Activated CD4-positive, alpha-beta memory T cell treated with anti-CD3 and anti-CD28 coated beads for 36 hours (primary cell): Measurements from ENCODE around the gene SSBP1. TPM values are rescaled to one million over a fixed set of nuclear protein-coding genes. Genes with fewer than 3 reads are reported as not detected.

Experiments used
- CTCF ChIA-PET: fragments of 350-600 bp; sonication (Branson Sonifier 250); formaldehyde crosslinking; loops from one replicate; lab custom pipeline; 2021; ENCODE audit warnings: antibody characterized with exemption, inconsistent platforms; lab: Charles Lee
- POLR2A ChIA-PET: fragments of 350-600 bp; sonication (Branson Sonifier 250); formaldehyde crosslinking; loops from one replicate; lab custom pipeline; 2021; ENCODE audit warnings: antibody characterized with exemption; lab: Charles Lee
- DNase-seq: peaks from one replicate; pipeline ENCODE4 v3.0.0-alpha.2; 2020
- H3K27ac Mint-ChIP-seq: one replicate; pipeline ENCODE4 v1.8.0; 2021; ENCODE audit warnings: mixed read lengths
- H3K27me3 Mint-ChIP-seq: one replicate; pipeline ENCODE4 v1.8.0; 2021; ENCODE audit warnings: mixed read lengths
- H3K36me3 Mint-ChIP-seq: one replicate; pipeline ENCODE4 v1.8.0; 2021; ENCODE audit warnings: mixed read lengths
- H3K4me1 Mint-ChIP-seq: one replicate; pipeline ENCODE4 v1.8.0; 2021; ENCODE audit warnings: low read depth, mixed read lengths
- H3K4me3 Mint-ChIP-seq: one replicate; pipeline ENCODE4 v1.8.0; 2021; ENCODE audit warnings: mild to moderate bottlenecking, mixed read lengths
- H3K9me3 Mint-ChIP-seq: one replicate; pipeline ENCODE4 v1.8.0; 2021; ENCODE audit warnings: mixed read lengths
- intact Hi-C: fragments of 100-400 bp; cut with micrococcal nuclease; formaldehyde crosslinking; loops from one replicate; pipeline ENCODE4 v1.15.1; 2023
- total RNA-seq, 2 experiments: library from RNA; stranded (reverse); gene quantifications; one replicate each; pipeline ENCODE4 v1.2.3, GENCODE V29; 2021

The SSBP1 gene
- total RNA-seq, 2 experiments from 2014 or later: 207 to 234 TPM

GRCh38 chr7:141700848-141701371 lies 37.2 kb upstream of the SSBP1 start:
- ChIA-PET CTCF (interaction anchor here (0.6 to 3.9 kb wide), 4 partner anchors 38 to 686 kb away, joined by 3 to 36 read pairs (median 4); partner anchors contain the start of genes MRPS33 and SSBP1), POLR2A (interaction anchor here (1.2 to 2.9 kb wide), 2 partner anchors 10 to 37 kb away, joined by 3 to 20 read pairs; partner anchors contain the start of gene SSBP1)
- Mint-ChIP-seq H3K4me1 (peaks cover 49% of the 10 kb centered on the region), H3K27ac (peak overlapping the region; percentile 5), H3K4me3 (peak overlapping the region; percentile 79), H3K27me3 (peaks cover 2% of the 10 kb centered on the region), H3K36me3 (peaks cover 3% of the 10 kb centered on the region), H3K9me3 (no peaks in the 10 kb centered on the region)
- peak; percentile 31 for DNase-seq
- intact Hi-C loops: loop anchor here (1.0 kb wide), 2 partner anchors 37 to 47 kb away; partner anchors contain the start of gene SSBP1

DNA sequence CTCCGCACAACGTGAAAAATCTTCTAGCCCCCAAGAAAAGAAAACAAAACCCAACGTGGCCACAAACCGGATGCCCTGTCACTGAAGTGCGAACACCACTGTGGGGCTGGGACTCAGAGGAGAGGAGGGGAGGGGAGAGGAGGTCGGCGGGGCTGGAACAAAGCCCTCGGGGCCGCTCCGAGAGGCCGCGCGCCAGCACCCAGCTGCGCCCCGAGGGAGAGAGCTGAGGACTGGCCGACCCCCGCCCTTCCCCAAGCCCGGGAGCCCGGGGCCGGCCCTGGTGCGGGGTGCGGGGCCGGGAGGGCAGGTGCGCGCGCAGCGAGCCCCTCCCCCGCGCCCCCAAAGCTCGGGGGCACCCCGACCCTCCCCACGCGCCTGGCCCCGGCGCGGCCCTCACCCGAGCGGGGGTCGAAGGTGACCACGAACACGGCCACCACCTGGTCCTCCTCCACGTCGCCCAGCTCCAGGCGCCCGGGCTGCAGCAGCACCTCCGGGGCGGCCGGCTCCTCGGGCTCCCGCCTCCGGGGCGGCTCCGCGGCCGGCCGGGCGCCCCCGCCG lies 36.6 kb upstream of the SSBP1 start:
- intact Hi-C loops: loop anchor here (1.0 kb wide), 3 partner anchors 22 to 47 kb away; partner anchors contain the start of gene SSBP1
- Mint-ChIP-seq H3K27me3 (peaks cover 2% of the 10 kb centered on the region), H3K4me1 (peaks cover 47% of the 10 kb centered on the region), H3K36me3 (peaks cover 3% of the 10 kb centered on the region), H3K9me3 (no peaks in the 10 kb centered on the region), H3K27ac (no peak overlapping the region), H3K4me3 (peak overlapping the region; percentile 79)
- ChIA-PET POLR2A (interaction anchor here (1.2 to 2.9 kb wide), 2 partner anchors 11 to 37 kb away, joined by 3 to 20 read pairs; partner anchors contain the start of gene SSBP1), CTCF (interaction anchor here (0.6 to 3.9 kb wide), 5 partner anchors 37 to 687 kb away, joined by 3 to 36 read pairs (median 4); partner anchors contain the start of genes MRPS33 and SSBP1)
- DNase-seq: peak; percentile 79

- Mint-ChIP-seq H3K27ac (no peak within 1 kb of the TSS), H3K36me3 (peaks cover 3% of the 10 kb centered on the region), H3K4me3 (peak within 1 kb of the TSS; percentile 79), H3K27me3 (peaks cover 2% of the 10 kb centered on the region), H3K9me3 (no peaks in the 10 kb centered on the region), H3K4me1 (peaks cover 41% of the 10 kb centered on the region)
- intact Hi-C loops: loop anchor here (1.0 kb wide), 1 partner anchor 23 kb away; no protein-coding TSS in a partner anchor
- POLR2A ChIA-PET: interaction anchor here (1.2 to 2.9 kb wide), 2 partner anchors 12 to 36 kb away, joined by 3 to 20 read pairs; partner anchors contain the start of gene SSBP1
- CTCF ChIA-PET: interaction anchor here (2.5 to 3.9 kb wide), 2 partner anchors 36 to 48 kb away, joined by 14 to 36 read pairs; partner anchors contain the start of gene SSBP1
- DNase-seq: peak; percentile 63
Observed at GRCh38 chr7:141702047-141702567, 36.1 kb upstream of the SSBP1 start, which contains the start of gene DENND11. Gene DENND11 (minus strand): TSS chr7:141702166. CDS start chr7:141702153, 13 bp downstream.

DNA sequence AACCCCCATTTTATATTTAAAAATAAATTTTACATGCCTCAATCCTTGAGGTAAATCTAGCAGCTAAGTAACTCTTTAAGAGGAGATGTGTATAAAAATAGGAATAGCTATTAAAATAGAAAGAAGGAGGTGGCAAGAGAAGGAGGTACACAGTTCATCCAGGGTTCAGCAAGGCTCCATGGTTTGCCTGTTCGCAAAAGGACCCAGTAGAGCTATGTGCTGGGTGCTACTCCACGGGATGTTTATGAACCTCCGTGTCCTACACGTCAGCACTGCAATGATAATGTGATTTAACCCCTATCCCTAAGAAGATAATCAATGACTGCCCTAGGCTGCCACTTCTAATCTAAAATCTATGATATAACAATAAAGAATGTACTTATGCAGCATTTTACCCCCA lies 35.3 kb upstream of the SSBP1 start:
- H3K36me3 Mint-ChIP-seq: peaks cover 3% of the 10 kb centered on the region
- POLR2A ChIA-PET: interaction anchor here (0.7 to 2.9 kb wide), 2 partner anchors 35 to 47 kb away, joined by 3 to 20 read pairs; partner anchors contain the start of gene SSBP1
- no peak overlapping the region for H3K27ac Mint-ChIP-seq
- H3K9me3 Mint-ChIP-seq: no peaks in the 10 kb centered on the region
- intact Hi-C loops: loop anchor here (1.0 kb wide), 1 partner anchor 24 kb away; no protein-coding TSS in a partner anchor
- CTCF ChIA-PET: interaction anchor here (0.6 to 3.9 kb wide), 3 partner anchors 36 to 528 kb away, joined by 3 to 36 read pairs (median 14); partner anchors contain the start of gene SSBP1
- no peak for DNase-seq
- H3K4me1 Mint-ChIP-seq: peaks cover 33% of the 10 kb centered on the region
- H3K27me3 Mint-ChIP-seq: peaks cover 2% of the 10 kb centered on the region
- H3K4me3 Mint-ChIP-seq: peak overlapping the region; percentile 71

DNA sequence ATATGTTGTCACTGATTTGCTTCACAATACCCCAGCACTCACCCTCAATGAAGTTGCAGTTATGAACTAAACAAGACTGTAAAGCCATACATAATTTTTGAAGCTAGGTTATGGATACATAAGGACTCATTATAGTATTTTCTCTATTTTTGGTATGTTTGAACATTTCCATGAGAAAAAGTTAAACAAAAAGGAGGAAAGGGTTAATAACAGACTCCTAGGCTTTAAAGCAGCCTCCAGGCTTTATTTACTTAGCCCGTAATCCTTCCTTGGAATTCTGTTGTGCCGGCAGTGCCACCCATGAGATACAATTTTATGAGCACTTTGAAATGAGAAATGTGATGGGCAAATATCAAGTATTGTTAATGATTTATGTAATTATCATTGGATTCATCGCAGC lies 34.0 kb upstream of the SSBP1 start:
- H3K4me1 Mint-ChIP-seq: peaks cover 21% of the 10 kb centered on the region
- CTCF ChIA-PET: interaction anchor here (1.3 to 2.5 kb wide), 2 partner anchors 34 to 50 kb away, joined by 4 to 14 read pairs; partner anchors contain the start of gene SSBP1
- H3K27ac Mint-ChIP-seq: no peak overlapping the region
- no peak overlapping the region for H3K4me3 Mint-ChIP-seq
- H3K9me3 Mint-ChIP-seq: no peaks in the 10 kb centered on the region
- POLR2A ChIA-PET: no interaction called here
- peaks cover 2% of the 10 kb centered on the region for H3K27me3 Mint-ChIP-seq
- intact Hi-C loops: no loop called here
- H3K36me3 Mint-ChIP-seq: peaks cover 3% of the 10 kb centered on the region
- no peak for DNase-seq

DNA sequence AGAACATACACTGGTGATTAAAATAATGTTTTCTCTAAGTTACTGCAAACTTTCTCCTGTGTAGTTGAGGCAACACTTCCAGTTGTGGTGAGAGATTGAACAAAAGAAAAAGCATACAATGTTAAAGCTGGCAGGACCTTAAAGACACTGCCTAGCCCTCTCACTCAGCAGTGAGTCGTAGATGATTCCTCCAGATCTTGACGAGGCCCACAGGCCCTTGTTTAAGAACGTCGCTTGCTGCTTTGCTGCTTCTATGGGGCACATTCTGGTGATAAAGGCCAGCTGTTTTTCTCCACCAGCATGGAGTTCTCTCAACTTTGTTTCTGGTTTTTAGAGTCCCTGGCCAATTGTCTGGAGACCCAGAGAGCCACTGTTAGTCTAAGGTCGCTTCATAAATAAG lies 33.4 kb upstream of the SSBP1 start:
- POLR2A ChIA-PET: no interaction called here
- intact Hi-C loops: no loop called here

DNA sequence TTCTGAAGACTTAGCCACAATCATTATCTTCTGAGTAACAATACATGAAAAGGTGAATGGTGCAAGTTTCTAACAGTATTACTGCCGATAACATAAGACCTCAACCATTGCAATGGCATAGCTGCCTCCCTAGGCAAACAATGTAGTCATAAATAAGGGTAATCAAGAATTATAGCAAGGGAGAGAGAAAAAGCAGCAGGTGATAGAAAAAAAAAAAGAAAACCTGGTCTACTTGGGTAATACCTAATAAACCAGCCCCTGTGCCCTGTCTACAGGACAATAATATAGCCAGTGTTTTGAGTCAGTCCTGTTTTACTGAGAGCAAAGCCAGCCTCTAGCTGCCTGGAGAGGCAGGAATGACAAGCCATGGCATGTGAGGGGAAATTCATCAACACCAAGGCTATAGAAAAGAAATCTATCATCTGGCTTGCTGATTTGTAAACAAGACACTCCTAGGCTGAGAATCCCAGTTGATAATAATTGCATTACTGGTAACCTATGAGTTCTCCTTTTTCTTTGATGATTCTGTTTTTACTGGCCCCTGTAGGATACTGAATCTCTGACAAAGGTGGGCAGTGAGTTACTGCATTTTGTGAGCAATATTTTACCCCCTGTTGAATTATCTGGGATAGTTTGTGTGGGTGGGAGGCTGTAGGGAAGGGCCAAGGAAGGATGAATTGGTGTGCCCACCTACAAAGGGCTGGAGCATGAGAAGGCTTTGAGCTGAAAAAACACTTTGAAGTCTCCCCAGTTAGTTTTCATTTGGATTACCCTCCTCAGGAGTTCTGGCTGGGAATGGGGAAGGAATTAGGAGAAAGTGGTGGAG lies 31.7 kb upstream of the SSBP1 start:
- H3K27me3 Mint-ChIP-seq: peaks cover 2% of the 10 kb centered on the region
- H3K9me3 Mint-ChIP-seq: no peaks in the 10 kb centered on the region
- ChIA-PET POLR2A (no interaction called here), CTCF (interaction anchor here (0.7 kb wide), 1 partner anchor 201 kb away, joined by 4 read pairs; no protein-coding TSS in a partner anchor)
- H3K36me3 Mint-ChIP-seq: no peaks in the 10 kb centered on the region
- no peak for DNase-seq
- no peak overlapping the region for H3K27ac Mint-ChIP-seq
- intact Hi-C loops: no loop called here
- peaks cover 4% of the 10 kb centered on the region for H3K4me1 Mint-ChIP-seq
- no peak overlapping the region for H3K4me3 Mint-ChIP-seq

More for the DNA sequence above, 33.4 kb upstream of the SSBP1 start:
- no peak for DNase-seq
- peaks cover 3% of the 10 kb centered on the region for H3K36me3 Mint-ChIP-seq
- H3K4me3 Mint-ChIP-seq: no peak overlapping the region
- peaks cover 17% of the 10 kb centered on the region for H3K4me1 Mint-ChIP-seq
- H3K9me3 Mint-ChIP-seq: no peaks in the 10 kb centered on the region
- H3K27ac Mint-ChIP-seq: no peak overlapping the region
- H3K27me3 Mint-ChIP-seq: peaks cover 2% of the 10 kb centered on the region
- CTCF ChIA-PET: interaction anchor here (1.3 kb wide), 1 partner anchor 33 kb away, joined by 4 read pairs; the partner anchor contains the start of gene SSBP1

DNA sequence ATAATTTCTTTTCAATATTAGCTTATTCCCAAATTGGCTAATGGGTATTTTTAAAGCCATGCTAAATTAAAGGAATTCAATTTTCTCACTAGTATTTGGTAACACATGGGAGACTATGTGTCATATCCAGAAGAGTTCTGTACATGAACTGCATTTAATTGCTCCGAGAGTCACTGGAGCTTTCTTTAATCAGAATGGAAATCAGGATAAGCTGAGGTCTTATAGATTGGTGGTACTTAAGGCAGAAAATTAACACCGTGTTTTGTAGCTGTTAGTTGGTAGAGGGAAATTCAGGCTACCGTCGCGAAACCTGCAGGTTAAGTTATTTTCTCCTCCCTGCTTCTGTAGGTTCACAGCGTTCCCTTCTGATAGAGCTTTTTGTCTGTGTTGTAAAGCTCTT lies 29.8 kb upstream of the SSBP1 start, which contains the start of gene WEE2:
Gene WEE2, plus strand, starts transcription at position 3 of the 400 bp plus-strand sequence. CDS start 406 bp downstream, outside the sequence.
- Mint-ChIP-seq H3K27ac (no peak within 1 kb of the TSS), H3K4me1 (peaks cover 6% of the 10 kb centered on the region), H3K36me3 (no peaks in the 10 kb centered on the region), H3K9me3 (no peaks in the 10 kb centered on the region), H3K27me3 (peaks cover 1% of the 10 kb centered on the region), H3K4me3 (no peak within 1 kb of the TSS)
- POLR2A ChIA-PET: interaction anchor here (1.3 kb wide), 1 partner anchor 30 kb away, joined by 3 read pairs; the partner anchor contains the start of gene SSBP1
- CTCF ChIA-PET: interaction anchor here (3.4 kb wide), 1 partner anchor 30 kb away, joined by 16 read pairs; the partner anchor contains the start of gene SSBP1
- DNase-seq: no peak
- intact Hi-C loops: no loop called here

- no peak for DNase-seq
- intact Hi-C loops: no loop called here
- peaks cover 6% of the 10 kb centered on the region for H3K4me1 Mint-ChIP-seq
- ChIA-PET CTCF (interaction anchor here (0.9 to 3.4 kb wide), 2 partner anchors 25 to 29 kb away, joined by 4 to 16 read pairs; partner anchors contain the start of gene SSBP1), POLR2A (no interaction called here)
- no peak overlapping the region for H3K27ac Mint-ChIP-seq
- H3K36me3 Mint-ChIP-seq: no peaks in the 10 kb centered on the region
- no peaks in the 10 kb centered on the region for H3K9me3 Mint-ChIP-seq
- H3K27me3 Mint-ChIP-seq: no peaks in the 10 kb centered on the region
- no peak overlapping the region for H3K4me3 Mint-ChIP-seq
Observed at GRCh38 chr7:141709318-141709717, 28.8 kb upstream of the SSBP1 start.

- H3K27me3 Mint-ChIP-seq: no peaks in the 10 kb centered on the region
- intact Hi-C loops: no loop called here
- ChIA-PET POLR2A (no interaction called here), CTCF (interaction anchor here (0.9 to 3.4 kb wide), 2 partner anchors 25 to 28 kb away, joined by 4 to 16 read pairs; partner anchors contain the start of gene SSBP1)
- no peaks in the 10 kb centered on the region for H3K36me3 Mint-ChIP-seq
- H3K27ac Mint-ChIP-seq: no peak overlapping the region
- H3K9me3 Mint-ChIP-seq: no peaks in the 10 kb centered on the region
- no peak for DNase-seq
- H3K4me3 Mint-ChIP-seq: no peak overlapping the region
- peaks cover 6% of the 10 kb centered on the region for H3K4me1 Mint-ChIP-seq
Observed at GRCh38 chr7:141709749-141710148, 28.4 kb upstream of the SSBP1 start.

DNA sequence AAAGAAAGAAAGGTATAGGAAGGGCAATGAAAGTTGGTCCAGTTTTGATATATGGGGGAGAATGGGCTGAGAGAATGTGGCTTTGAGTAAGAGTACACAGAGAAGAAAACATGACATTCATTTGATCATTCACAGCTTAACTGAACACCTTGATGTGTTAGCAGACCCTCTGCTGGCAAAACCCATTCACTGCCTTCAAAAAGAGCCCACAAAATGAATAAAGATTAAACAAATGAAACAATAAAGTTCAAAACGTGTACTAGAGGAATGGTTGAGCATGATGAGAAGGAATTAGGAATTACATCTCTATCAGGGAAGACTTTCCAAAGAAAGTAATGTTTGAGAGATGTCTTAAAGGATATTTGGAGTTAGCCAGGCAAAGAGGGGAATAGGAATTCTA lies 27.9 kb upstream of the SSBP1 start:
- CTCF ChIA-PET: interaction anchor here (3.4 kb wide), 1 partner anchor 28 kb away, joined by 16 read pairs; the partner anchor contains the start of gene SSBP1
- intact Hi-C loops: no loop called here
- Mint-ChIP-seq H3K9me3 (no peaks in the 10 kb centered on the region), H3K4me1 (peaks cover 6% of the 10 kb centered on the region), H3K4me3 (no peak overlapping the region), H3K36me3 (no peaks in the 10 kb centered on the region), H3K27ac (no peak overlapping the region), H3K27me3 (no peaks in the 10 kb centered on the region)
- POLR2A ChIA-PET: no interaction called here
- no peak for DNase-seq
